GM12878 (cell line): ENCODE data around the gene R3HDM2. TPM values are rescaled to one million over a fixed set of nuclear protein-coding genes. Genes with fewer than 3 reads are reported as not detected.

Experiments
- ATAC-seq: fragments of 200-7000 bp; cut with Tn5 transposase; 3 replicates; pipeline ENCODE4 v1.9.1; 2020; ENCODE audit warnings: mild to moderate bottlenecking, moderate library complexity
- BruUV-seq: library from RNA; stranded (reverse); fragments of 400-500 nt; replicated peaks from 2 replicates; lab custom pipeline; 2021; lab: Mats Ljungman, UMichigan
- CTCF ChIA-PET: fragments of 300-600 bp; sonication (Branson Sonifier 250); formaldehyde crosslinking; extraction: SDS; loops from one replicate; lab custom pipeline; 2021; ENCODE audit warnings: inconsistent platforms; lab: Yijun Ruan, JAX
- POLR2A ChIA-PET: fragments of 350-600 bp; formaldehyde crosslinking; extraction: SDS; loops from one replicate; lab custom pipeline; 2021; ENCODE audit warnings: inconsistent platforms; lab: Charles Lee
- RAD21 ChIA-PET: fragments of 300-600 bp; sonication (Branson Sonifier 250); formaldehyde crosslinking; loops from one replicate; lab custom pipeline; 2023; ENCODE audit warnings: antibody characterized with exemption; ENCODE audit not compliant: unreplicated experiment; lab: Charles Lee
- SMC1A ChIA-PET: fragments of 300-600 bp; sonication (Branson Sonifier 250); formaldehyde crosslinking; loops from one replicate; lab custom pipeline; 2023; ENCODE audit not compliant: unreplicated experiment, uncharacterized antibody; lab: Charles Lee
- DNase-seq: peaks from one replicate; pipeline ENCODE4 v3.0.0-alpha.2; 2011; ENCODE audit warnings: low read depth, low spot score
- FAIRE-seq: peaks from 3 replicates; lab custom pipeline; 2011; peaks lifted over from hg19 to GRCh38; lab: Jason Lieb, UNC
- H2AFZ ChIP-seq: 2 replicates; pipeline ENCODE4 v1.6.0; 2011; ENCODE audit warnings: low read depth, low read length, control low read depth; ENCODE audit not compliant: control insufficient read depth
- H3K27ac ChIP-seq: 2 replicates; pipeline ENCODE4 v1.5.1; 2011; ENCODE audit warnings: control low read depth; ENCODE audit not compliant: control insufficient read depth, insufficient read depth
- H3K27me3 ChIP-seq, 2 experiments: replicated peaks in 1 of 2; 2 replicates each; pipeline versions ENCODE4 v1.6.0 to v1.6.1; 2011; ENCODE audit warnings: low read length in 1 of 2; ENCODE audit not compliant: control insufficient read depth in 2 of 2, insufficient read depth in 2 of 2
- H3K36me3 ChIP-seq, 2 experiments: 2 replicates each; pipeline ENCODE4 v1.5.1; 2011; ENCODE audit warnings: low read length in 1 of 2; ENCODE audit not compliant: control insufficient read depth in 2 of 2, insufficient read depth in 2 of 2
- H3K4me1 ChIP-seq: 2 replicates; pipeline ENCODE4 v1.6.1; 2011; ENCODE audit warnings: mild to moderate bottlenecking, low read length, moderate library complexity, mixed read lengths; ENCODE audit not compliant: control insufficient read depth, insufficient read depth
- H3K4me2 ChIP-seq: 2 replicates; pipeline ENCODE4 v1.6.0; 2011; ENCODE audit warnings: control low read depth; ENCODE audit not compliant: control insufficient read depth, insufficient read depth
- H3K4me3 ChIP-seq: fragments of 200-600 bp; sonication (generic); 2 replicates; pipeline ENCODE4 v1.5.1; 2016
- H3K79me2 ChIP-seq: 2 replicates; pipeline ENCODE4 v1.6.0; 2011; ENCODE audit warnings: low read length; ENCODE audit not compliant: control insufficient read depth, insufficient read depth
- H3K9ac ChIP-seq: 2 replicates; pipeline ENCODE4 v1.8.0; 2011; ENCODE audit warnings: low read length, control low read depth, mixed read lengths; ENCODE audit not compliant: control insufficient read depth, insufficient read depth
- H3K9me3 ChIP-seq: replicated peaks from 3 replicates; pipeline ENCODE4 v1.5.1; 2011; ENCODE audit warnings: mild to moderate bottlenecking, low read length; ENCODE audit not compliant: control insufficient read depth, insufficient read depth
- H4K20me1 ChIP-seq: 2 replicates; pipeline ENCODE4 v1.6.0; 2011; ENCODE audit not compliant: control insufficient read depth, insufficient read depth
- ASH2L ChIP-seq: fragments of 300-600, 200-600 bp; sonication (generic); IDR thresholded peaks from 2 replicates; pipeline ENCODE4 v1.6.1; 2017; ENCODE audit warnings: low read depth, mild to moderate bottlenecking, borderline replicate concordance
- KLF5 ChIP-seq: fragments of 450-650 bp; IDR thresholded peaks from 2 replicates; pipeline ENCODE4 v1.6.1; 2014; ENCODE audit warnings: mild to moderate bottlenecking; ENCODE audit not compliant: partially characterized antibody
- MLLT1 ChIP-seq: fragments of 450-650 bp; IDR thresholded peaks from 2 replicates; pipeline ENCODE4 v1.6.1; 2016; ENCODE audit warnings: mild to moderate bottlenecking
- MTA3 ChIP-seq: IDR thresholded peaks from 2 replicates; pipeline ENCODE4 v1.6.1; 2012; ENCODE audit warnings: low read length, inconsistent platforms, borderline replicate concordance
- PAX8 ChIP-seq: fragments of 450-650 bp; IDR thresholded peaks from 2 replicates; pipeline ENCODE4 v1.6.1; 2017; ENCODE audit warnings: mild to moderate bottlenecking, moderate library complexity
- TCF7 ChIP-seq: IDR thresholded peaks from 2 replicates; pipeline ENCODE4 v1.6.1; 2014; ENCODE audit warnings: antibody characterized with exemption, borderline replicate concordance
- ZNF622 ChIP-seq: fragments of 450-650 bp; IDR thresholded peaks from 2 replicates; pipeline ENCODE4 v1.6.1; 2017; ENCODE audit warnings: mild to moderate bottlenecking, inconsistent platforms
- WGBS: methylation state at CpG from one replicate; pipeline ENCODE4 v1.1.6; 2016; ENCODE audit warnings: low lambda C conversion rate; ENCODE audit not compliant: insufficient replicate concordance, insufficient coverage; ENCODE audit errors: missing lambda C conversion rate; 5-methylcytosine and 5-hydroxymethylcytosine counted together
- in situ Hi-C: fragments of 300-500 bp; cut with MboI; formaldehyde crosslinking; loops from 9 replicates; pipeline ENCODE4 v1.14.3; 2018; ENCODE audit warnings: mixed read lengths
- intact Hi-C: fragments of 100-400 bp; cut with micrococcal nuclease; formaldehyde crosslinking; loops from one replicate; pipeline ENCODE4 v1.14.2; 2022; ENCODE audit not compliant: unreplicated experiment
- polyA plus RNA-seq, 11 experiments: library from polyadenylated mRNA; depleted of rRNA in 4 of 11; unstranded in 6 of 11; stranded (reverse) in 5 of 11; fragments of >200 nt; fragmentation: Nextera tagmentation in 4 of 11; fragmentation: Illumina TruSeq in 1 of 11; extraction: Ambion mirVana in 4 of 11; extraction: Trizol in 1 of 11; gene quantifications; 1 replicate in 1 of 11; 2 replicates in 10 of 11; pipeline versions ENCODE4 v1.2.1 to v1.2.3, GENCODE V29; 2011 to 2016; ENCODE audit warnings: inconsistent platforms in 2 of 11, missing spikeins in 2 of 11, low read depth in 1 of 11
- total RNA-seq, 4 experiments: library from RNA; depleted of rRNA in 3 of 4; stranded (reverse); fragments of >200 nt in 3 of 4; fragmentation: Illumina TruSeq in 1 of 4; extraction: Trizol in 1 of 4; gene quantifications; 2 replicates each; pipeline versions ENCODE4 v1.2.1 to v1.2.3, GENCODE V29; 2013 to 2021
- TF ChIP-seq, protein P1 (sequence below): fragments of 450-650 bp; IDR thresholded peaks from 2 replicates; pipeline ENCODE4 v1.6.1; 2017; ENCODE audit warnings: mild to moderate bottlenecking

R3HDM2 gene
- total and polyA plus RNA-seq, 10 of the 15 experiments (the other 5 are each of a cell fraction or from before 2014, with no cell fraction given), result 4.6 to 26.1 (median 11.2) TPM

GRCh38 chr12:57260366-57260765 is 170.5 kb downstream of the R3HDM2 start:
- in situ Hi-C loops, result loop anchor here (5.0 kb wide), 1 partner anchor 197 kb away; the partner anchor contains the start of genes GLI1 and INHBE
- Histone ChIP-seq H4K20me1 (no peaks in the 10 kb centered on the region), H2AFZ (no peak overlapping the region), H3K4me1 (no peaks in the 10 kb centered on the region), H3K4me3 (no peak overlapping the region), H3K9ac (no peak overlapping the region), H3K4me2 (no peak overlapping the region), H3K9me3 (no peaks in the 10 kb centered on the region), H3K79me2 (no peaks in the 10 kb centered on the region), H3K36me3 (peaks cover 0 to 7% of the 10 kb centered on the region in 2 experiments; a peak in 3 of 4 replicates), H3K27ac (no peak overlapping the region), H3K27me3 (no peaks in the 10 kb centered on the region)
- POLR2A ChIA-PET, result interaction anchor here (0.6 kb wide), 1 partner anchor 239 kb away, joined by 4 read pairs; no protein-coding TSS in a partner anchor
- ATAC-seq (no peak), DNase-seq (no peak), FAIRE-seq (no peak)
- intact Hi-C loops, result no loop called here
- BruUV-seq, result no TSS peak
- TF ChIP-seq ASH2L, result no peak
- no peak for TF ChIP-seq MLLT1
- TF ChIP-seq MTA3, result no peak
- TF ChIP-seq TCF7, result no peak
- no peak for TF ChIP-seq ZNF622
- no peak for TF ChIP-seq PAX8
- no peak for TF ChIP-seq KLF5
- TF ChIP-seq, protein P1, sequence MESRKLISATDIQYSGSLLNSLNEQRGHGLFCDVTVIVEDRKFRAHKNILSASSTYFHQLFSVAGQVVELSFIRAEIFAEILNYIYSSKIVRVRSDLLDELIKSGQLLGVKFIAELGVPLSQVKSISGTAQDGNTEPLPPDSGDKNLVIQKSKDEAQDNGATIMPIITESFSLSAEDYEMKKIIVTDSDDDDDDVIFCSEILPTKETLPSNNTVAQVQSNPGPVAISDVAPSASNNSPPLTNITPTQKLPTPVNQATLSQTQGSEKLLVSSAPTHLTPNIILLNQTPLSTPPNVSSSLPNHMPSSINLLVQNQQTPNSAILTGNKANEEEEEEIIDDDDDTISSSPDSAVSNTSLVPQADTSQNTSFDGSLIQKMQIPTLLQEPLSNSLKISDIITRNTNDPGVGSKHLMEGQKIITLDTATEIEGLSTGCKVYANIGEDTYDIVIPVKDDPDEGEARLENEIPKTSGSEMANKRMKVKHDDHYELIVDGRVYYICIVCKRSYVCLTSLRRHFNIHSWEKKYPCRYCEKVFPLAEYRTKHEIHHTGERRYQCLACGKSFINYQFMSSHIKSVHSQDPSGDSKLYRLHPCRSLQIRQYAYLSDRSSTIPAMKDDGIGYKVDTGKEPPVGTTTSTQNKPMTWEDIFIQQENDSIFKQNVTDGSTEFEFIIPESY, result no peak
- WGBS, result 89% methylated on average over 4 of the region's 4 CpGs
- CTCF ChIA-PET, result interaction anchor here (0.9 to 9.4 kb wide), 5 partner anchors 17 to 194 kb away, joined by 3 to 210 read pairs (median 15); partner anchors contain the start of gene INHBE
- RAD21 ChIA-PET, result interaction anchor here (2.9 kb wide), 1 partner anchor 192 kb away, joined by 20 read pairs; no protein-coding TSS in a partner anchor
- SMC1A ChIA-PET, result interaction anchor here (1.0 to 9.5 kb wide), 3 partner anchors 189 to 198 kb away, joined by 4 to 134 read pairs (median 11); partner anchors contain the start of gene INHBE
